Smooth muscle cell (in vitro differentiated cells): ENCODE results near the gene SYNE3. TPM values are rescaled to one million over a fixed set of nuclear protein-coding genes. Genes with fewer than 3 reads are reported as not detected.

Experiments
- DNase-seq: peaks from one replicate; lab custom pipeline; 2025; ENCODE audit not compliant: unreplicated experiment; lab: John Stamatoyannopoulos, UW
- H2AFZ ChIP-seq: fragments of 200-600 bp; sonication (generic); 2 replicates; pipeline ENCODE4 v1.6.0; 2016; ENCODE audit warnings: antibody characterized with exemption, low read depth, mild to moderate bottlenecking
- H3F3A ChIP-seq: fragments of 200-600 bp; sonication (generic); 2 replicates; pipeline ENCODE4 v1.6.0; 2017; ENCODE audit warnings: antibody characterized with exemption, low read depth
- H3K27ac ChIP-seq: fragments of 200-600 bp; sonication (generic); 2 replicates; pipeline ENCODE4 v1.5.1; 2016; ENCODE audit warnings: low read depth, mild to moderate bottlenecking
- H3K27me3 ChIP-seq: fragments of 200-600 bp; sonication (generic); 2 replicates; pipeline ENCODE4 v1.6.1; 2016; ENCODE audit warnings: low read depth, mild to moderate bottlenecking
- H3K36me3 ChIP-seq: fragments of 200-600 bp; sonication (generic); 2 replicates; pipeline ENCODE4 v1.5.1; 2016; ENCODE audit warnings: low read depth
- H3K4me1 ChIP-seq: fragments of 200-600 bp; sonication (generic); 2 replicates; pipeline ENCODE4 v1.5.1; 2016; ENCODE audit warnings: low read depth
- H3K4me2 ChIP-seq: fragments of 200-600 bp; sonication (generic); 2 replicates; pipeline ENCODE4 v1.6.0; 2016; ENCODE audit warnings: mild to moderate bottlenecking
- H3K4me3 ChIP-seq: fragments of 200-600 bp; sonication (generic); 2 replicates; pipeline ENCODE4 v1.5.1; 2016; ENCODE audit warnings: mild to moderate bottlenecking
- H3K79me2 ChIP-seq: fragments of 200-600 bp; sonication (generic); 2 replicates; pipeline ENCODE4 v1.6.0; 2016; ENCODE audit warnings: low read depth, mild to moderate bottlenecking
- H3K9ac ChIP-seq: fragments of 200-600 bp; sonication (generic); 2 replicates; pipeline ENCODE4 v1.6.0; 2016; ENCODE audit warnings: low read depth
- H3K9me3 ChIP-seq: fragments of 200-600 bp; sonication (generic); replicated peaks from 2 replicates; pipeline ENCODE4 v1.5.1; 2016; ENCODE audit warnings: low read depth
- H4K20me1 ChIP-seq: fragments of 200-600 bp; sonication (generic); 2 replicates; pipeline ENCODE4 v1.6.0; 2016; ENCODE audit warnings: low read depth
- WGBS: methylation state at CpG from one replicate; pipeline ENCODE4 v1.1.7; 2016; ENCODE audit warnings: low lambda C conversion rate; 5-methylcytosine and 5-hydroxymethylcytosine counted together
- polyA plus RNA-seq: library from polyadenylated mRNA; unstranded; fragments of >200 nt; fragmentation: Nextera tagmentation; extraction: Ambion mirVana; gene quantifications from 2 replicates; pipeline ENCODE4 v1.2.1, GENCODE V29; 2016
- total RNA-seq: library from RNA; depleted of rRNA; stranded (reverse); fragments of >200 nt; gene quantifications from 2 replicates; pipeline ENCODE4 v1.2.3, GENCODE V29; 2014
- TF ChIP-seq, protein P1 (sequence below): fragments of 200-600 bp; sonication (generic); IDR thresholded peaks from 2 replicates; pipeline ENCODE4 v1.5.1; 2017; ENCODE audit warnings: borderline replicate concordance, mild to moderate bottlenecking, antibody characterized with exemption; ENCODE audit not compliant: insufficient read depth, poor library complexity, severe bottlenecking

SYNE3 gene
- total and polyA plus RNA-seq, 2 experiments from 2014 or later, result 4.0 to 4.1 TPM

DNA sequence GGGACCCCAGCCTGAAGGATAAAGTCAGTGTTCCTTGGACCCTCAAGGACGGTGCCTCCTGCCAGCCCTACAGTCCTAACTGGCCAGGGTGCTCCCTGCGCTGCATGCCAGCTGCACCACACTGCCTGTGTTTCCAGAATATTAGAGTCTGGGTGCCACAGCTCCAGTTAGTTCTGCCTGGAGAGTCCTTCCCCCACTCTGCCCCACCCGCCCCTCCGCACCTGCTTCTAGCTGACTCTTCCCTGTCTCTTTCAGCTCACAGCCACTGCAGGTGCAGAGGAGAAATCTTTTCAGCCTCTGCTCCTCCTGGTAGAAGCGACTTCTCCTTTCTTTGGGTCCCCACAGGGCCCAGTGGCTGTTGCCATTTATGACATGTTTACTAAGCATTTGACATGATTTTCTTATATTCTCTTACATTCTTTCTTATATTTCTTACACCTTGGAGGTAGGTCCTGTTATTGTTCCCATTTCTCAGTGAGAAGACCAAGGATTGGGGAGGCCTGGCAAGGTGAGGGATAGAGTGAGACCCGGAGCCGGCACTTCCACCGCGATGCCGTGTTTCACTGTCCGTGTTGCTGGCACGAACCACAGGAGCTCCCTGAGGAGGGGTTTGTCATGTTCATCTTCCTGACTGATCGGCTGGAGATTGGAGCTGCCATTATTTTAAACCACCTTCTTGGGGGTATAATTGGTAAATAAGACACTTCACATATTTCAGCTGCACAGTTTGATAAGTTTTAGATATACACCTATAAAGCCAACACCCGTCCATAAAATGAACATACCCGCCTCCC is 29.4 kb downstream of the SYNE3 start:
- H3K27ac ChIP-seq, result no peak overlapping the region
- no peak overlapping the region for H3K4me2 ChIP-seq
- WGBS, result 90% methylated on average over 14 of the region's 15 CpGs
- no peaks in the 10 kb centered on the region for H3K9me3 ChIP-seq
- TF ChIP-seq, protein P1, sequence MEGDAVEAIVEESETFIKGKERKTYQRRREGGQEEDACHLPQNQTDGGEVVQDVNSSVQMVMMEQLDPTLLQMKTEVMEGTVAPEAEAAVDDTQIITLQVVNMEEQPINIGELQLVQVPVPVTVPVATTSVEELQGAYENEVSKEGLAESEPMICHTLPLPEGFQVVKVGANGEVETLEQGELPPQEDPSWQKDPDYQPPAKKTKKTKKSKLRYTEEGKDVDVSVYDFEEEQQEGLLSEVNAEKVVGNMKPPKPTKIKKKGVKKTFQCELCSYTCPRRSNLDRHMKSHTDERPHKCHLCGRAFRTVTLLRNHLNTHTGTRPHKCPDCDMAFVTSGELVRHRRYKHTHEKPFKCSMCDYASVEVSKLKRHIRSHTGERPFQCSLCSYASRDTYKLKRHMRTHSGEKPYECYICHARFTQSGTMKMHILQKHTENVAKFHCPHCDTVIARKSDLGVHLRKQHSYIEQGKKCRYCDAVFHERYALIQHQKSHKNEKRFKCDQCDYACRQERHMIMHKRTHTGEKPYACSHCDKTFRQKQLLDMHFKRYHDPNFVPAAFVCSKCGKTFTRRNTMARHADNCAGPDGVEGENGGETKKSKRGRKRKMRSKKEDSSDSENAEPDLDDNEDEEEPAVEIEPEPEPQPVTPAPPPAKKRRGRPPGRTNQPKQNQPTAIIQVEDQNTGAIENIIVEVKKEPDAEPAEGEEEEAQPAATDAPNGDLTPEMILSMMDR, result no peak
- no peak for DNase-seq
- H4K20me1 ChIP-seq, result no peaks in the 10 kb centered on the region
- no peaks in the 10 kb centered on the region for H3K36me3 ChIP-seq
- H3K9ac ChIP-seq, result no peak overlapping the region
- no peaks in the 10 kb centered on the region for H3F3A ChIP-seq
- H3K27me3 ChIP-seq, result no peaks in the 10 kb centered on the region
- H3K79me2 ChIP-seq, result no peaks in the 10 kb centered on the region
- H3K4me1 ChIP-seq, result no peaks in the 10 kb centered on the region
- no peak overlapping the region for H3K4me3 ChIP-seq
- no peak overlapping the region for H2AFZ ChIP-seq

DNA sequence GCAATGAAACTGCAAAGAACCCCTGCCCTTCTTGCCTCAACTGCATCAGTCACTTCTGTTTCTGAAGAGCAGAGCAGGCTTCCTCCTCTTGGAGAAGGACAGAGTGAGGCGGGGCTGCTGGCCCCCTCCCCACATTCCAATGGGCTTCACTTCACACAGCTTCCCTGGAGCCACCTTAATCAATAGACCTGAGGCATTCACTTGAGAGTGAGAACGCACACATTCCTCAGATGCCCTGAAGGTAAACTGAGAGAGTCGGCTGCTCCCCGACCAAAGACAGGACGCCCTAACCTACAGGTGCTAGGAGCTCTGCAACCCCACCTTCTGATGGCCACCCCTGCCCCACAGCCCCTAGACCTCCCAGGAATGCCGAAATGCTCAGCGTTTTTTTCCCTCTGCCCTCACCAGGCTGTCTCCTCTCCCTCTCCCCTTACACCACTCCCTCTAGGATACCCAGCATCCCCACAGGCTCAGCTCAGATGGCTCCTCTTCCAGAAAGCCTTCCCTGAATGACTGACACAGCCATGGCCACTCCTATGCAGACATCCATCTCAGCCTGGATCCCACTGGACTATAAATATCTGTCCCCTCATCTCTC is 31.1 kb downstream of the SYNE3 start:
- TF ChIP-seq, protein P1, result no peak
- H3F3A ChIP-seq, result no peaks in the 10 kb centered on the region
- peaks cover 9% of the 10 kb centered on the region for H3K4me1 ChIP-seq
- no peak for DNase-seq
- H3K27ac ChIP-seq, result no peak overlapping the region
- no peak overlapping the region for H3K4me3 ChIP-seq
- H3K27me3 ChIP-seq, result no peaks in the 10 kb centered on the region
- no peak overlapping the region for H2AFZ ChIP-seq
- no peaks in the 10 kb centered on the region for H4K20me1 ChIP-seq
- H3K9me3 ChIP-seq, result no peaks in the 10 kb centered on the region
- H3K79me2 ChIP-seq, result no peaks in the 10 kb centered on the region
- 49% methylated on average over 7 of the region's 7 CpGs for WGBS
- no peak overlapping the region for H3K9ac ChIP-seq
- H3K4me2 ChIP-seq, result no peak overlapping the region
- H3K36me3 ChIP-seq, result no peaks in the 10 kb centered on the region

DNA sequence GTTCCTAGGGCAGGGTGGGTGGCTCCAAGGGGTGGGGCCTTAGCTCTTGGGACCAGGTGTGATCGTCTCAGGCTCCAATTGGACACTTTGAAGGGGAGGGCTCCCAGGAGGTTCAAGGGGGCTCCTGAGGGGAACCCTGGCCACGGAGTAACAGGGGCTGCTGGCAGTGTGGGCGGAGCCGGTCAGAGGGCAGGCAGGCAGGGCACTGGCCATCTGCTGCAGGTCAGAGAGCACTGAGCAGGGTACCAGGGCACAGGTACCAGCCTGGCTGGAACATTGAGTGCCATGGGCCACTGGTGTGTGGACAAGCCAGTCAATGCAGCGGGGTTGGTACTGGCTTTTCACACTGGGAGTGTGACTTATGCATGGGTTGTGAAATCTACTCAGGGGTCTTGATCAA is 32.2 kb downstream of the SYNE3 start:
- no peak for DNase-seq
- Histone ChIP-seq H3K27ac (no peak overlapping the region), H2AFZ (no peak overlapping the region), H3K79me2 (no peaks in the 10 kb centered on the region), H3F3A (no peaks in the 10 kb centered on the region), H3K4me2 (no peak overlapping the region), H3K4me3 (no peak overlapping the region), H3K36me3 (no peaks in the 10 kb centered on the region), H4K20me1 (no peaks in the 10 kb centered on the region), H3K27me3 (no peaks in the 10 kb centered on the region), H3K9me3 (no peaks in the 10 kb centered on the region), H3K9ac (no peak overlapping the region), H3K4me1 (peaks cover 13% of the 10 kb centered on the region)
- TF ChIP-seq, protein P1, result no peak
- WGBS, result 94% methylated on average over 5 of the region's 5 CpGs
